ENCODE results near the gene MAGI2. TPM values are rescaled to one million over a fixed set of nuclear protein-coding genes. Genes with fewer than 3 reads are reported as not detected.

Gene MAGI2
- total RNA-seq, 1 donor = 0.42 TPM

GRCh38 chr7:79245623-79246249 lies 207.7 kb downstream of the MAGI2 start:
- H3K4me1 ChIP-seq (ENCODE audit: insufficient read depth, low read length) = no peaks in the 10 kb centered on the region
- H3K27me3 ChIP-seq (ENCODE audit: insufficient read depth, low read length) = no peaks in the 10 kb centered on the region
- H3K9me3 ChIP-seq (ENCODE audit: low read depth, low read length) = no peaks in the 10 kb centered on the region
- H3K4me3 ChIP-seq (ENCODE audit: low read length) = no peak overlapping the region

- Histone ChIP-seq H3K4me3 (ENCODE audit: low read length) (no peak overlapping the region), H3K27me3 (ENCODE audit: insufficient read depth, low read length) (no peaks in the 10 kb centered on the region), H3K9me3 (ENCODE audit: low read depth, low read length) (no peaks in the 10 kb centered on the region), H3K4me1 (ENCODE audit: insufficient read depth, low read length) (no peaks in the 10 kb centered on the region)
Measured at GRCh38 chr7:79244482-79244881, 209.0 kb downstream of the MAGI2 start.

GRCh38 chr7:79241288-79242060 lies 212.0 kb downstream of the MAGI2 start:
- Histone ChIP-seq H3K4me3 (ENCODE audit: low read length) (no peak overlapping the region), H3K4me1 (ENCODE audit: insufficient read depth, low read length) (no peaks in the 10 kb centered on the region), H3K27me3 (ENCODE audit: insufficient read depth, low read length) (no peaks in the 10 kb centered on the region), H3K9me3 (ENCODE audit: low read depth, low read length) (no peaks in the 10 kb centered on the region)

GRCh38 chr7:79240413-79240812 lies 213.1 kb downstream of the MAGI2 start:
- H3K4me3 ChIP-seq (ENCODE audit: low read length) = no peak overlapping the region
- no peaks in the 10 kb centered on the region for H3K9me3 ChIP-seq (ENCODE audit: low read depth, low read length)
- no peaks in the 10 kb centered on the region for H3K4me1 ChIP-seq (ENCODE audit: insufficient read depth, low read length)
- no peaks in the 10 kb centered on the region for H3K27me3 ChIP-seq (ENCODE audit: insufficient read depth, low read length)

GRCh38 chr7:79236352-79237028 lies 217.0 kb downstream of the MAGI2 start:
- no peaks in the 10 kb centered on the region for H3K4me1 ChIP-seq (ENCODE audit: insufficient read depth, low read length)
- H3K4me3 ChIP-seq (ENCODE audit: low read length) = no peak overlapping the region
- no peaks in the 10 kb centered on the region for H3K9me3 ChIP-seq (ENCODE audit: low read depth, low read length)
- no peaks in the 10 kb centered on the region for H3K27me3 ChIP-seq (ENCODE audit: insufficient read depth, low read length)

GRCh38 chr7:79227044-79227443 lies 226.4 kb downstream of the MAGI2 start:
- peaks cover 4% of the 10 kb centered on the region for H3K9me3 ChIP-seq (ENCODE audit: low read depth, low read length)
- no peaks in the 10 kb centered on the region for H3K27me3 ChIP-seq (ENCODE audit: insufficient read depth, low read length)
- H3K4me1 ChIP-seq (ENCODE audit: insufficient read depth, low read length) = no peaks in the 10 kb centered on the region
- H3K4me3 ChIP-seq (ENCODE audit: low read length) = no peak overlapping the region

- Histone ChIP-seq H3K4me3 (ENCODE audit: low read length) (no peak overlapping the region), H3K4me1 (ENCODE audit: insufficient read depth, low read length) (no peaks in the 10 kb centered on the region), H3K9me3 (ENCODE audit: low read depth, low read length) (no peaks in the 10 kb centered on the region), H3K27me3 (ENCODE audit: insufficient read depth, low read length) (no peaks in the 10 kb centered on the region)
Measured at GRCh38 chr7:79221211-79221610, 232.3 kb downstream of the MAGI2 start.

GRCh38 chr7:79217976-79218626 lies 235.4 kb downstream of the MAGI2 start:
- Histone ChIP-seq H3K27me3 (ENCODE audit: insufficient read depth, low read length) (no peaks in the 10 kb centered on the region), H3K4me3 (ENCODE audit: low read length) (no peak overlapping the region), H3K9me3 (ENCODE audit: low read depth, low read length) (no peaks in the 10 kb centered on the region), H3K4me1 (ENCODE audit: insufficient read depth, low read length) (no peaks in the 10 kb centered on the region)

GRCh38 chr7:79217468-79217867 lies 236.0 kb downstream of the MAGI2 start:
- H3K4me3 ChIP-seq (ENCODE audit: low read length) = no peak overlapping the region
- no peaks in the 10 kb centered on the region for H3K9me3 ChIP-seq (ENCODE audit: low read depth, low read length)
- no peaks in the 10 kb centered on the region for H3K4me1 ChIP-seq (ENCODE audit: insufficient read depth, low read length)
- no peaks in the 10 kb centered on the region for H3K27me3 ChIP-seq (ENCODE audit: insufficient read depth, low read length)

GRCh38 chr7:79216236-79216635 lies 237.2 kb downstream of the MAGI2 start:
- no peak overlapping the region for H3K4me3 ChIP-seq (ENCODE audit: low read length)
- H3K9me3 ChIP-seq (ENCODE audit: low read depth, low read length) = no peaks in the 10 kb centered on the region
- no peaks in the 10 kb centered on the region for H3K27me3 ChIP-seq (ENCODE audit: insufficient read depth, low read length)
- no peaks in the 10 kb centered on the region for H3K4me1 ChIP-seq (ENCODE audit: insufficient read depth, low read length)

- H3K27me3 ChIP-seq (ENCODE audit: insufficient read depth, low read length) = no peaks in the 10 kb centered on the region
- H3K9me3 ChIP-seq (ENCODE audit: low read depth, low read length) = no peaks in the 10 kb centered on the region
- no peaks in the 10 kb centered on the region for H3K4me1 ChIP-seq (ENCODE audit: insufficient read depth, low read length)
- no peak overlapping the region for H3K4me3 ChIP-seq (ENCODE audit: low read length)
Measured at GRCh38 chr7:79212334-79212733, 241.1 kb downstream of the MAGI2 start.

- H3K4me3 ChIP-seq (ENCODE audit: low read length) = no peak overlapping the region
- H3K9me3 ChIP-seq (ENCODE audit: low read depth, low read length) = no peaks in the 10 kb centered on the region
- no peaks in the 10 kb centered on the region for H3K4me1 ChIP-seq (ENCODE audit: insufficient read depth, low read length)
- no peaks in the 10 kb centered on the region for H3K27me3 ChIP-seq (ENCODE audit: insufficient read depth, low read length)
Measured at GRCh38 chr7:79211724-79212123, 241.7 kb downstream of the MAGI2 start.

- Histone ChIP-seq H3K4me1 (ENCODE audit: insufficient read depth, low read length) (no peaks in the 10 kb centered on the region), H3K27me3 (ENCODE audit: insufficient read depth, low read length) (no peaks in the 10 kb centered on the region), H3K4me3 (ENCODE audit: low read length) (no peak overlapping the region), H3K9me3 (ENCODE audit: low read depth, low read length) (no peaks in the 10 kb centered on the region)
Measured at GRCh38 chr7:79199961-79200360, 253.5 kb downstream of the MAGI2 start.

GRCh38 chr7:79199266-79199665 lies 254.2 kb downstream of the MAGI2 start:
- Histone ChIP-seq H3K9me3 (ENCODE audit: low read depth, low read length) (no peaks in the 10 kb centered on the region), H3K27me3 (ENCODE audit: insufficient read depth, low read length) (no peaks in the 10 kb centered on the region), H3K4me1 (ENCODE audit: insufficient read depth, low read length) (no peaks in the 10 kb centered on the region), H3K4me3 (ENCODE audit: low read length) (no peak overlapping the region)

GRCh38 chr7:79185605-79186004 lies 267.9 kb downstream of the MAGI2 start:
- H3K4me1 ChIP-seq (ENCODE audit: insufficient read depth, low read length) = no peaks in the 10 kb centered on the region
- no peak overlapping the region for H3K4me3 ChIP-seq (ENCODE audit: low read length)
- no peaks in the 10 kb centered on the region for H3K9me3 ChIP-seq (ENCODE audit: low read depth, low read length)
- no peaks in the 10 kb centered on the region for H3K27me3 ChIP-seq (ENCODE audit: insufficient read depth, low read length)
